Fibroblast of lung (primary cell): ENCODE results near the gene KIF21B.

Source experiments
- EZH2 ChIP-seq: IDR thresholded peaks from 2 replicates; pipeline ENCODE4 v1.5.1; 2012; ENCODE audit warnings: low read length, control low read depth, mild to moderate bottlenecking; ENCODE audit errors: missing control alignments
- TF ChIP-seq, protein P1 (sequence below), 2 donors: IDR thresholded peaks in 1 of 2; conservative IDR thresholded peaks in 1 of 2; 1 replicate in 1 of 2; 2 replicates in 1 of 2; pipeline ENCODE4 v1.5.1; 2011 to 2012; ENCODE audit warnings: low read length in 2 of 2, control low read depth in 1 of 2, inconsistent platforms in 1 of 2, low read depth in 1 of 2, mild to moderate bottlenecking in 1 of 2

DNA sequence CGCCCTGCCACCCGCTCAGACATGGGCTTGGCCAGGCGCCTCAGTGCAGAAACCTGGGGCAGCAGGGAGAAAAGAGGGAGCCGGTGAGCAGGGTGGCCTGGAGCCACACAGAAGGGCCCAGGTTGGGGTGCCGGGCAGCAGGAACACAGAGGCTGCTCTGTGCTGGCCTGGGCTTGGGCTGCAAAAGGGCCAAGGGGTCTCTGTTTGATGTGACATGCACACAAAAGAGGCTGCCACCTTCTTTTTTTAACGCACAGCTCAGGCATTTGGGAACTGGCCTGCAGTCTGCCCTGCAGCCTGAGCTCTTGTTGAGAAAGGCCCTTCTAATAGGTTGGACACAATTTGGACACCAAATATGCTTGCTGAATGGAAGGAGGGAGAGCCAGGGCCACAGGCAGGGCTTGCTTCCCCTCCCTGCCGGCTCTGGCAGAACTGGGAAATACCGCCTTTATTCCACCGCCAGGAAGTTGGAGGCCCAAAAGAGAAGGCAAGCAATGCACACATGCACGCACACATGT is 32.4 kb downstream of the KIF21B start:
- TF ChIP-seq, protein P1, sequence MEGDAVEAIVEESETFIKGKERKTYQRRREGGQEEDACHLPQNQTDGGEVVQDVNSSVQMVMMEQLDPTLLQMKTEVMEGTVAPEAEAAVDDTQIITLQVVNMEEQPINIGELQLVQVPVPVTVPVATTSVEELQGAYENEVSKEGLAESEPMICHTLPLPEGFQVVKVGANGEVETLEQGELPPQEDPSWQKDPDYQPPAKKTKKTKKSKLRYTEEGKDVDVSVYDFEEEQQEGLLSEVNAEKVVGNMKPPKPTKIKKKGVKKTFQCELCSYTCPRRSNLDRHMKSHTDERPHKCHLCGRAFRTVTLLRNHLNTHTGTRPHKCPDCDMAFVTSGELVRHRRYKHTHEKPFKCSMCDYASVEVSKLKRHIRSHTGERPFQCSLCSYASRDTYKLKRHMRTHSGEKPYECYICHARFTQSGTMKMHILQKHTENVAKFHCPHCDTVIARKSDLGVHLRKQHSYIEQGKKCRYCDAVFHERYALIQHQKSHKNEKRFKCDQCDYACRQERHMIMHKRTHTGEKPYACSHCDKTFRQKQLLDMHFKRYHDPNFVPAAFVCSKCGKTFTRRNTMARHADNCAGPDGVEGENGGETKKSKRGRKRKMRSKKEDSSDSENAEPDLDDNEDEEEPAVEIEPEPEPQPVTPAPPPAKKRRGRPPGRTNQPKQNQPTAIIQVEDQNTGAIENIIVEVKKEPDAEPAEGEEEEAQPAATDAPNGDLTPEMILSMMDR (conservative IDR thresholded peaks at IDR 0.05 in 1 of 2, IDR thresholded peaks at IDR 0.05 in 1 of 2; ENCODE audit: low read depth in 1 of 2, low read length in 2 of 2): no peak
- TF ChIP-seq EZH2: no peak
